ENCODE data around the gene UPK2.

Gene UPK2

GRCh38 chr11:118956094-118956846, at the start of gene UPK2:
Gene UPK2 (plus strand): TSS chr11:118956298. CDS start chr11:118956351, 53 bp downstream.
- TF ChIP-seq CTCF (IDR thresholded peaks at IDR 0.05): peak; percentile 81
- Histone ChIP-seq H3K27ac (no peak within 1 kb of the TSS), H3K36me3 (ENCODE audit: control insufficient read depth, insufficient read depth, low read length) (no peaks in the 10 kb centered on the region), H3K9me3 (ENCODE audit: control insufficient read depth, low read length) (no peaks in the 10 kb centered on the region), H3K79me2 (no peaks in the 10 kb centered on the region), H3K9ac (no peak within 1 kb of the TSS), H3K4me1 (no peaks in the 10 kb centered on the region), H3K4me3 (ENCODE audit: low read depth, low read length) (no peak within 1 kb of the TSS), H2AFZ (no peak within 1 kb of the TSS), H3K4me2 (ENCODE audit: low read length) (no peak within 1 kb of the TSS), H3K27me3 (ENCODE audit: control insufficient read depth, insufficient read depth, low read length) (no peaks in the 10 kb centered on the region)

GRCh38 chr11:118907051-118908042, 48.8 kb upstream of the UPK2 start:
- Histone ChIP-seq H3K4me2 (ENCODE audit: low read length) (no peak overlapping the region), H3K4me1 (peaks cover 9% of the 10 kb centered on the region), H2AFZ (no peak overlapping the region), H3K27ac (no peak overlapping the region), H3K27me3 (ENCODE audit: control insufficient read depth, insufficient read depth, low read length) (no peaks in the 10 kb centered on the region), H3K79me2 (no peaks in the 10 kb centered on the region), H3K36me3 (ENCODE audit: control insufficient read depth, insufficient read depth, low read length) (no peaks in the 10 kb centered on the region), H3K9me3 (ENCODE audit: control insufficient read depth, low read length) (no peaks in the 10 kb centered on the region), H3K4me3 (ENCODE audit: low read depth, low read length) (no peak overlapping the region), H3K9ac (no peak overlapping the region)
- peak; percentile 71 for TF ChIP-seq CTCF (IDR thresholded peaks at IDR 0.05)

- H2AFZ ChIP-seq: no peak overlapping the region
- no peaks in the 10 kb centered on the region for H3K9me3 ChIP-seq (ENCODE audit: control insufficient read depth, low read length)
- H3K79me2 ChIP-seq: no peaks in the 10 kb centered on the region
- H3K27me3 ChIP-seq (ENCODE audit: control insufficient read depth, insufficient read depth, low read length): no peaks in the 10 kb centered on the region
- H3K4me3 ChIP-seq (ENCODE audit: low read depth, low read length): no peak overlapping the region
- peaks cover 11% of the 10 kb centered on the region for H3K4me1 ChIP-seq
- no peak for TF ChIP-seq CTCF (IDR thresholded peaks at IDR 0.05)
- no peak overlapping the region for H3K4me2 ChIP-seq (ENCODE audit: low read length)
- no peak overlapping the region for H3K27ac ChIP-seq
- H3K9ac ChIP-seq: no peak overlapping the region
- H3K36me3 ChIP-seq (ENCODE audit: control insufficient read depth, insufficient read depth, low read length): no peaks in the 10 kb centered on the region
Observed at GRCh38 chr11:118908264-118908663, 47.8 kb upstream of the UPK2 start.

- H3K27ac ChIP-seq: peak overlapping the region; percentile 56
- no peaks in the 10 kb centered on the region for H3K27me3 ChIP-seq (ENCODE audit: control insufficient read depth, insufficient read depth, low read length)
- no peaks in the 10 kb centered on the region for H3K79me2 ChIP-seq
- no peak for TF ChIP-seq CTCF (IDR thresholded peaks at IDR 0.05)
- H3K4me1 ChIP-seq: peaks cover 11% of the 10 kb centered on the region
- no peaks in the 10 kb centered on the region for H3K9me3 ChIP-seq (ENCODE audit: control insufficient read depth, low read length)
- H3K9ac ChIP-seq: no peak overlapping the region
- H3K4me2 ChIP-seq (ENCODE audit: low read length): peak overlapping the region; percentile 55
- no peak overlapping the region for H2AFZ ChIP-seq
- H3K4me3 ChIP-seq (ENCODE audit: low read depth, low read length): peak overlapping the region; percentile 16
- H3K36me3 ChIP-seq (ENCODE audit: control insufficient read depth, insufficient read depth, low read length): no peaks in the 10 kb centered on the region
Observed at GRCh38 chr11:118908901-118909618, 47.0 kb upstream of the UPK2 start.

Data from parathyroid adenoma (tissue), 2 donors.